Mesothelial cell of epicardium (in vitro differentiated cells): ENCODE results near the gene RASEF. TPM values are rescaled to one million over a fixed set of nuclear protein-coding genes. Genes with fewer than 3 reads are reported as not detected.
"Not testable (repeated sequence)": the region's sequence is repeated elsewhere in the genome, so short reads cannot be mapped to it uniquely, and the experiment has no call there.

ENCODE experiments used
- DNase-seq, 2 experiments: peaks; one replicate each; pipeline ENCODE4 v3.0.0; 2021; ENCODE audit warnings: low spot score in 2 of 2; ENCODE audit not compliant: unreplicated experiment in 2 of 2
- H3K27ac Mint-ChIP-seq: 2 replicates; pipeline ENCODE4 v1.8.0; 2021; ENCODE audit warnings: mixed read lengths
- H3K27me3 Mint-ChIP-seq: 2 replicates; pipeline ENCODE4 v1.8.0; 2021; ENCODE audit warnings: low read depth, mixed read lengths
- H3K36me3 Mint-ChIP-seq: 2 replicates; pipeline ENCODE4 v1.8.0; 2021; ENCODE audit warnings: mixed read lengths
- H3K4me1 Mint-ChIP-seq: 2 replicates; pipeline ENCODE4 v1.8.0; 2021; ENCODE audit warnings: mixed read lengths
- H3K4me3 Mint-ChIP-seq: 2 replicates; pipeline ENCODE4 v1.8.0; 2021; ENCODE audit warnings: mild to moderate bottlenecking, moderate library complexity, mixed read lengths
- H3K9me3 Mint-ChIP-seq: 2 replicates; pipeline ENCODE4 v1.8.0; 2021; ENCODE audit warnings: mixed read lengths
- CTCF ChIP-seq: fragments of 200-600 bp; sonication (generic); IDR thresholded peaks from one replicate; pipeline ENCODE4 v1.5.0; 2021; ENCODE audit warnings: antibody characterized with exemption; ENCODE audit not compliant: unreplicated experiment
- total RNA-seq: library from RNA; stranded (reverse); gene quantifications from 3 replicates; pipeline ENCODE4 v1.2.1, GENCODE V29; 2021

Gene RASEF
- total RNA-seq, 1 donor from 2014 or later, result 4.0 TPM

- Mint-ChIP-seq H3K27ac (no peak overlapping the region), H3K27me3 (peaks cover 23% of the 10 kb centered on the region), H3K4me3 (no peak overlapping the region), H3K4me1 (no peaks in the 10 kb centered on the region), H3K9me3 (no peaks in the 10 kb centered on the region), H3K36me3 (no peaks in the 10 kb centered on the region)
- TF ChIP-seq CTCF, result no peak
- DNase-seq, result no peak
These were observed 43.3 kb upstream of the RASEF start for GRCh38 chr9:83106263-83106662.

- Mint-ChIP-seq H3K27ac (no peak overlapping the region), H3K27me3 (peaks cover 22% of the 10 kb centered on the region), H3K4me1 (no peaks in the 10 kb centered on the region), H3K36me3 (no peaks in the 10 kb centered on the region), H3K9me3 (peaks cover 4% of the 10 kb centered on the region), H3K4me3 (no peak overlapping the region)
- no peak for DNase-seq
- no peak for TF ChIP-seq CTCF
These were observed 34.7 kb upstream of the RASEF start for GRCh38 chr9:83097633-83098032.

DNA sequence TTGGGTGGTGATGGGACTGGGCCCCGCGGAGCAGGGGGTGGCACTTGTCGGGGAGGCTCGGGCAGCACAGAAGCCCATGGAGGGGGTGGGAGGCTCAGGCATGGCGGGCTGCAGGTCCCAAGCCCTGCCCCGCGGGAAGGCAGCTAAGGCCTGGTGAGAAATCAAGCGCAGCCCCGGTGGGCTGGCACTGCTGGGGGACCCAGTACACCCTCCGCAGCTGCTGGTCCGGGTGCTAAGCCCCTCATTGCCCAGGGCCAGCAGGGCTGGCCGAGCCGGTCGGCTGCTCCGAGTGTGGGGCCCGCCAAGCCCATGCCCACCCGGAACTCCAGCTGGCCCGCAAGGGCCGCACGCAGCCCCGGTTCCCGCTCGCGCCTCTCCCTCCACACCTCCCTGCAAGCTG, 30.4 kb upstream of the RASEF start:
- not testable (repeated sequence) for H3K27me3 Mint-ChIP-seq, DNase-seq, H3K4me3 Mint-ChIP-seq, H3K36me3 Mint-ChIP-seq, H3K4me1 Mint-ChIP-seq, H3K27ac Mint-ChIP-seq
- H3K9me3 Mint-ChIP-seq, result peaks cover 19% of the 10 kb centered on the region

DNA sequence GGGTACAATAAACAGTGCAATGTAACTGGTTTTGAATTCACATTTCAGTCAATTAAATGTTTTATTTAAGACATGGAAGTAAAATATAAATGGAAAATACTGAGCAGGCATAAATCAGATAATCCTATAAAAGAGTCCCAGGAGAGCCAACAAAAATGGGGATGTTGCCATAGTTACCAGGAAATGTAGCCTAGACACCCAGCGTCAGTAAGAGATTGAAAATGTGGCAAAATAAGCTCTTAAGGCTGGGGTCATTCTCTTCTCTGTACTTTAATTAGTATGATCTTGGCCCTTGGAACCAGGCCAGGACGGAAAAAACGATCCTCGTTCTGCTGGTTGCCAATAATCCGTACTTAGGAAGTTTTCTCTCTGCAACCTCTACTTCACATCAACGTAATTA, 18.9 kb upstream of the RASEF start:
- Mint-ChIP-seq H3K9me3 (peaks cover 13% of the 10 kb centered on the region), H3K27me3 (peaks cover 15% of the 10 kb centered on the region), H3K4me3 (no peak overlapping the region), H3K27ac (no peak overlapping the region), H3K36me3 (no peaks in the 10 kb centered on the region), H3K4me1 (peaks cover 2% of the 10 kb centered on the region)
- DNase-seq, result no peak
- TF ChIP-seq CTCF, result no peak

- Mint-ChIP-seq H3K36me3 (no peaks in the 10 kb centered on the region), H3K4me1 (peaks cover 1% of the 10 kb centered on the region), H3K9me3 (peaks cover 8% of the 10 kb centered on the region), H3K27ac (no peak overlapping the region), H3K4me3 (no peak overlapping the region), H3K27me3 (peaks cover 14% of the 10 kb centered on the region)
- DNase-seq, result no peak
- no peak for TF ChIP-seq CTCF
These were observed 18.1 kb upstream of the RASEF start for GRCh38 chr9:83081010-83081409.

DNA sequence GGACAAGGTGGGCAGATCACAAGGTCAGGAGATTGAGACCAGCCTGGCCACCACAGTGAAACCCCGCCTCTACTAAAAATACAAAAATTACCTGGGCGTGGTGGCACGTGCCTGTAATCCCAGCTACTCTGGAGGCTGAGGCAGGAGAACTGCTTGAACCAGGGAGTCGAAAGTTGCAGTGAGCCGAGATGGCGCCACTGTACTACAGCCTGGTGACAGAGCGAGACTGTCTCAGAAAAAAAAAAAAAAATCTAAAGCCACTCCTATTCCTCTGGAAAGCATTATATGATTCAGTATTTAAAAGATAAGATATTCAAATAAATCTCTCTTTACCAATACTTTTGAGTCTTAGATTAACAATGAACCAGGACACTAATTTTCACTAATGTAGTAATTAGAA, 13.0 kb upstream of the RASEF start:
- not testable (repeated sequence) for H3K36me3 Mint-ChIP-seq, H3K4me3 Mint-ChIP-seq, H3K4me1 Mint-ChIP-seq, DNase-seq, H3K9me3 Mint-ChIP-seq, H3K27ac Mint-ChIP-seq
- peaks cover 12% of the 10 kb centered on the region for H3K27me3 Mint-ChIP-seq

DNA sequence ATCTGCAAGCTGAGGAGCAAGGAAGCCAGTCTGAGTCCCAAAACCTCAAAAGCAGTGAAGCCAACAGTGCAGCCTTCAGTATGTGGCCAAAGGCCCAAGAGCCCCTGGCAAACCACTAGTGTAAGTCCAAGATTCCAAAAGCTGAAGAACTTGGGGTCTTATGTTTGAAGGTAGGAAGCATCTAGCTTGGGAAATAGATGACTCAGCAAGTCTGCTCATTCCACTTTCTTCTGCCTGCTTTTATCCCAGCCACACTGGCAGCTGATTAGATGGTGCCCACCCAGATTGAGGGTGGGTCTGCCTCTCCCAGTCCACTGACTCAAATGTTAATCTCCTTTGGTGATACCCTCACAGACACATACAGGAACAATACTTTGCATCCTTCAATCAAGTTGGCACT, 9.6 kb upstream of the RASEF start:
- not testable (repeated sequence) for H3K4me1 Mint-ChIP-seq, H3K4me3 Mint-ChIP-seq, DNase-seq, H3K27me3 Mint-ChIP-seq, H3K9me3 Mint-ChIP-seq, H3K27ac Mint-ChIP-seq, H3K36me3 Mint-ChIP-seq
